ENCODE data around the gene LIPT1.

GRCh38 chr2:99184811-99185210 lies 30.0 kb downstream of the LIPT1 start:
- TF ChIP-seq CTCF (IDR thresholded peaks at IDR 0.05; ENCODE audit: control extremely low read depth in 1 of 3, insufficient read depth in 1 of 3, low read depth in 1 of 3, low read length in 3 of 3), result no peak
- no peak for TF ChIP-seq GABPA (IDR thresholded peaks at IDR 0.05; ENCODE audit: borderline replicate concordance, insufficient read depth, low read length)
- no peak for TF ChIP-seq ZNF274 (IDR thresholded peaks at IDR 0.05; ENCODE audit: borderline replicate concordance, extremely low read depth, low read length)
- TF ChIP-seq EZH2 (IDR thresholded peaks at IDR 0.05; ENCODE audit: low read depth, low read length, severe bottlenecking), result no peak
- TF ChIP-seq TEAD4 (IDR thresholded peaks at IDR 0.05; ENCODE audit: low read depth, low read length), result no peak
- TF ChIP-seq CREB1 (IDR thresholded peaks at IDR 0.05), result no peak
- no peak for TF ChIP-seq RFX5 (IDR thresholded peaks at IDR 0.05; ENCODE audit: borderline replicate concordance, low read depth, low read length)
- no peak for TF ChIP-seq EP300 (IDR thresholded peaks at IDR 0.05; ENCODE audit: borderline replicate concordance in 1 of 2, low read depth in 2 of 2, low read length in 2 of 2)
- TF ChIP-seq ATF3 (IDR thresholded peaks at IDR 0.05; ENCODE audit: insufficient read depth, low read depth, low read length), result no peak
